ENCODE measurements around the gene RNF20.

GRCh38 chr9:101594796-101595195 is 61.1 kb downstream of the RNF20 start, which contains the start of gene PPP3R2:
- TF ChIP-seq, protein P1, sequence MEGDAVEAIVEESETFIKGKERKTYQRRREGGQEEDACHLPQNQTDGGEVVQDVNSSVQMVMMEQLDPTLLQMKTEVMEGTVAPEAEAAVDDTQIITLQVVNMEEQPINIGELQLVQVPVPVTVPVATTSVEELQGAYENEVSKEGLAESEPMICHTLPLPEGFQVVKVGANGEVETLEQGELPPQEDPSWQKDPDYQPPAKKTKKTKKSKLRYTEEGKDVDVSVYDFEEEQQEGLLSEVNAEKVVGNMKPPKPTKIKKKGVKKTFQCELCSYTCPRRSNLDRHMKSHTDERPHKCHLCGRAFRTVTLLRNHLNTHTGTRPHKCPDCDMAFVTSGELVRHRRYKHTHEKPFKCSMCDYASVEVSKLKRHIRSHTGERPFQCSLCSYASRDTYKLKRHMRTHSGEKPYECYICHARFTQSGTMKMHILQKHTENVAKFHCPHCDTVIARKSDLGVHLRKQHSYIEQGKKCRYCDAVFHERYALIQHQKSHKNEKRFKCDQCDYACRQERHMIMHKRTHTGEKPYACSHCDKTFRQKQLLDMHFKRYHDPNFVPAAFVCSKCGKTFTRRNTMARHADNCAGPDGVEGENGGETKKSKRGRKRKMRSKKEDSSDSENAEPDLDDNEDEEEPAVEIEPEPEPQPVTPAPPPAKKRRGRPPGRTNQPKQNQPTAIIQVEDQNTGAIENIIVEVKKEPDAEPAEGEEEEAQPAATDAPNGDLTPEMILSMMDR (IDR thresholded peaks at IDR 0.05), result no peak
- TF ChIP-seq POLR2A (IDR thresholded peaks at IDR 0.05) (no peak), POLR2AphosphoS5 (IDR thresholded peaks at IDR 0.05; ENCODE audit: insufficient read depth in 1 of 2, low read depth in 1 of 2) (no peak)
